ENCODE results near the gene MUC6. TPM values are rescaled to one million over a fixed set of nuclear protein-coding genes. Genes with fewer than 3 reads are reported as not detected.
A peak's percentile ranks its signal among the peaks of the same experiment; 100 is the strongest.
"Not testable (repeated sequence)": the region's sequence is repeated elsewhere in the genome, so short reads cannot be mapped to it uniquely, and the experiment has no call there.

The MUC6 gene
- total and polyA plus RNA-seq, 2 donors (not counting 3 experiments of a cell fraction or from before 2014, with no cell fraction given) = not detected

- H3K79me2 ChIP-seq (ENCODE audit: control insufficient read depth, insufficient read depth, low read length) = no peaks in the 10 kb centered on the region
- no peaks in the 10 kb centered on the region for H3K4me1 ChIP-seq (ENCODE audit: control insufficient read depth, extremely low read depth, insufficient read depth, low read length)
- H2AFZ ChIP-seq (ENCODE audit: low read depth, low read length) = no peak overlapping the region
- H3K9ac ChIP-seq (replicated peaks; ENCODE audit: extremely low read depth, insufficient read depth, low read length) = no peak overlapping the region
- no peak for DNase-seq (ENCODE audit: low read depth, low spot score)
- peaks cover 5 to 54% of the 10 kb centered on the region in 2 experiments for H3K36me3 ChIP-seq (ENCODE audit: control insufficient read depth in 2 of 2, extremely low read depth in 1 of 2, insufficient read depth in 2 of 2, low read length in 2 of 2)
- H3K27me3 ChIP-seq (ENCODE audit: control insufficient read depth in 2 of 2, insufficient read depth in 2 of 2, low read length in 2 of 2) = no peaks in the 10 kb centered on the region
- intact Hi-C loops (cut with micrococcal nuclease) = loop anchor here (5.0 kb wide), 1 partner anchor 129 kb away; no protein-coding TSS in a partner anchor
- H4K20me1 ChIP-seq (replicated peaks; ENCODE audit: control insufficient read depth, extremely low read depth, insufficient read depth, low read length) = no peaks in the 10 kb centered on the region
- ChIA-PET CTCF (interaction anchor here (0.9 to 1.8 kb wide), 3 partner anchors 52 to 79 kb away, joined by 3 to 7 read pairs (median 4); no protein-coding TSS in a partner anchor), POLR2A (no interaction called here)
- no peak overlapping the region for H3K27ac ChIP-seq (ENCODE audit: insufficient read depth, low read depth, low read length)
- no peaks in the 10 kb centered on the region for H3K9me1 ChIP-seq (replicated peaks; ENCODE audit: control insufficient read depth, extremely low read depth, insufficient read depth, low read length)
- BruUV-seq (replicated peaks) = no TSS peak
- H3K4me2 ChIP-seq (ENCODE audit: insufficient read depth, low read length) = no peak overlapping the region
- no peak for TF ChIP-seq MAX (IDR thresholded peaks at IDR 0.05; ENCODE audit: insufficient read depth, insufficient read length)
- no peak for TF ChIP-seq JUN (IDR thresholded peaks at IDR 0.05; ENCODE audit: borderline replicate concordance, insufficient read depth, insufficient read length, low read depth)
- H3K4me3 ChIP-seq (replicated peaks in 1 of 3; ENCODE audit: insufficient read depth in 1 of 3, low read depth in 1 of 3, low read length in 3 of 3) = no peak overlapping the region
- no peak for FAIRE-seq
- dilution Hi-C loops (cut with MboI; ENCODE audit: extremely low pct_ligation_motif_present, low sequenced_read_pairs) = no loop called here
- H3K9me3 ChIP-seq (replicated peaks; ENCODE audit: control insufficient read depth, insufficient read depth, low read length) = no peaks in the 10 kb centered on the region
These were observed 59.9 kb downstream of the MUC6 start for GRCh38 chr11:976431-977160.

- no peaks in the 10 kb centered on the region for H3K4me1 ChIP-seq (ENCODE audit: control insufficient read depth, extremely low read depth, insufficient read depth, low read length)
- no TSS peak for BruUV-seq (replicated peaks)
- no peak overlapping the region for H3K27ac ChIP-seq (ENCODE audit: insufficient read depth, low read depth, low read length)
- no peak overlapping the region for H3K4me2 ChIP-seq (ENCODE audit: insufficient read depth, low read length)
- TF ChIP-seq CTCF (IDR thresholded peaks at IDR 0.05; ENCODE audit: extremely low read depth in 1 of 2, insufficient read depth in 1 of 2, low read depth in 1 of 2, low read length in 2 of 2) (peak in 1 of 2 donors; percentile 42), EZH2 (IDR thresholded peaks at IDR 0.05; ENCODE audit: borderline replicate concordance, low read depth, low read length, severe bottlenecking) (no peak), FOS (IDR thresholded peaks at IDR 0.05; ENCODE audit: borderline replicate concordance, insufficient read depth, low read length) (no peak)
- H3K9me1 ChIP-seq (replicated peaks; ENCODE audit: control insufficient read depth, extremely low read depth, insufficient read depth, low read length) = no peaks in the 10 kb centered on the region
- no peak overlapping the region for H2AFZ ChIP-seq (ENCODE audit: low read depth, low read length)
- peaks cover 0 to 54% of the 10 kb centered on the region in 2 experiments for H3K36me3 ChIP-seq (ENCODE audit: control insufficient read depth in 2 of 2, extremely low read depth in 1 of 2, insufficient read depth in 2 of 2, low read length in 2 of 2)
- no peak overlapping the region for H3K4me3 ChIP-seq (replicated peaks in 1 of 3; ENCODE audit: insufficient read depth in 1 of 3, low read depth in 1 of 3, low read length in 3 of 3)
- no peaks in the 10 kb centered on the region for H3K79me2 ChIP-seq (ENCODE audit: control insufficient read depth, insufficient read depth, low read length)
- H3K9me3 ChIP-seq (replicated peaks; ENCODE audit: control insufficient read depth, insufficient read depth, low read length) = no peaks in the 10 kb centered on the region
- dilution Hi-C loops (cut with MboI; ENCODE audit: extremely low pct_ligation_motif_present, low sequenced_read_pairs) (no loop called here), intact Hi-C loops (cut with micrococcal nuclease) (loop anchor here (5.0 kb wide), 1 partner anchor 129 kb away; no protein-coding TSS in a partner anchor)
- no peaks in the 10 kb centered on the region for H3K27me3 ChIP-seq (ENCODE audit: control insufficient read depth in 2 of 2, insufficient read depth in 2 of 2, low read length in 2 of 2)
- DNase-seq (ENCODE audit: low read depth, low spot score) (peak; percentile 44), FAIRE-seq (no peak)
- ChIA-PET POLR2A (no interaction called here), CTCF (interaction anchor here (0.6 to 1.8 kb wide), 4 partner anchors 47 to 78 kb away, joined by 3 to 7 read pairs (median 4); no protein-coding TSS in a partner anchor)
- H3K9ac ChIP-seq (replicated peaks; ENCODE audit: extremely low read depth, insufficient read depth, low read length) = no peak overlapping the region
- H4K20me1 ChIP-seq (replicated peaks; ENCODE audit: control insufficient read depth, extremely low read depth, insufficient read depth, low read length) = no peaks in the 10 kb centered on the region
These were observed 60.7 kb downstream of the MUC6 start for GRCh38 chr11:975827-976226.

- H3K79me2 ChIP-seq (ENCODE audit: control insufficient read depth, insufficient read depth, low read length); H3K9me1 ChIP-seq (replicated peaks; ENCODE audit: control insufficient read depth, extremely low read depth, insufficient read depth, low read length); dilution Hi-C loops (cut with MboI; ENCODE audit: extremely low pct_ligation_motif_present, low sequenced_read_pairs); BruUV-seq (replicated peaks); H2AFZ ChIP-seq (ENCODE audit: low read depth, low read length); H3K4me2 ChIP-seq (ENCODE audit: insufficient read depth, low read length); H3K9ac ChIP-seq (replicated peaks; ENCODE audit: extremely low read depth, insufficient read depth, low read length); H3K27ac ChIP-seq (ENCODE audit: insufficient read depth, low read depth, low read length); H4K20me1 ChIP-seq (replicated peaks; ENCODE audit: control insufficient read depth, extremely low read depth, insufficient read depth, low read length); H3K4me3 ChIP-seq (replicated peaks in 1 of 3; ENCODE audit: insufficient read depth in 1 of 3, low read depth in 1 of 3, low read length in 3 of 3); H3K4me1 ChIP-seq (ENCODE audit: control insufficient read depth, extremely low read depth, insufficient read depth, low read length); DNase-seq (ENCODE audit: low read depth, low spot score); H3K27me3 ChIP-seq (ENCODE audit: control insufficient read depth in 2 of 2, insufficient read depth in 2 of 2, low read length in 2 of 2); POLR2A ChIA-PET; H3K9me3 ChIP-seq (replicated peaks; ENCODE audit: control insufficient read depth, insufficient read depth, low read length): not testable (repeated sequence)
- H3K36me3 ChIP-seq (ENCODE audit: control insufficient read depth in 2 of 2, extremely low read depth in 1 of 2, insufficient read depth in 2 of 2, low read length in 2 of 2) = peaks cover 0 to 54% of the 10 kb centered on the region in 2 experiments
- CTCF ChIA-PET = interaction anchor here (0.6 to 1.8 kb wide), 4 partner anchors 46 to 77 kb away, joined by 3 to 7 read pairs (median 4); no protein-coding TSS in a partner anchor
- intact Hi-C loops (cut with micrococcal nuclease) = loop anchor here (5.0 kb wide), 1 partner anchor 128 kb away; no protein-coding TSS in a partner anchor
- FAIRE-seq = peak; percentile 61
These were observed 61.1 kb downstream of the MUC6 start for GRCh38 chr11:975376-975775.
